Glutamatergic neuron (in vitro differentiated cells): ENCODE results near the gene CEACAM20. TPM values are rescaled to one million over a fixed set of nuclear protein-coding genes. Genes with fewer than 3 reads are reported as not detected.
"Not testable (repeated sequence)": the region's sequence is repeated elsewhere in the genome, so short reads cannot be mapped to it uniquely, and the experiment has no call there.

ENCODE experiments used
- DNase-seq: peaks from one replicate; pipeline ENCODE4 v3.0.0; 2022
- H3K27ac Mint-ChIP-seq: one replicate; pipeline ENCODE4 v1.8.0; 2020; ENCODE audit warnings: mild to moderate bottlenecking, mixed read lengths, inconsistent platforms; ENCODE audit not compliant: unreplicated experiment
- H3K27me3 Mint-ChIP-seq: one replicate; pipeline ENCODE4 v1.8.0; 2020; ENCODE audit warnings: mild to moderate bottlenecking, moderate library complexity, mixed read lengths, inconsistent platforms; ENCODE audit not compliant: unreplicated experiment
- H3K36me3 Mint-ChIP-seq: one replicate; pipeline ENCODE4 v1.8.0; 2020; ENCODE audit warnings: mild to moderate bottlenecking, mixed read lengths, inconsistent platforms; ENCODE audit not compliant: unreplicated experiment
- H3K4me1 Mint-ChIP-seq: one replicate; pipeline ENCODE4 v1.8.0; 2020; ENCODE audit warnings: mild to moderate bottlenecking, low read depth, mixed read lengths, inconsistent platforms; ENCODE audit not compliant: unreplicated experiment
- H3K4me3 Mint-ChIP-seq: one replicate; pipeline ENCODE4 v1.8.0; 2020; ENCODE audit warnings: mild to moderate bottlenecking, mixed read lengths, inconsistent platforms; ENCODE audit not compliant: unreplicated experiment
- H3K9me3 Mint-ChIP-seq: one replicate; pipeline ENCODE4 v1.8.0; 2020; ENCODE audit warnings: mild to moderate bottlenecking, moderate library complexity, mixed read lengths, inconsistent platforms; ENCODE audit not compliant: unreplicated experiment
- CTCF ChIP-seq: fragments of 200-600 bp; sonication (generic); IDR thresholded peaks from one replicate; pipeline ENCODE4 v1.5.0; 2021; ENCODE audit not compliant: partially characterized antibody, unreplicated experiment
- total RNA-seq: library from RNA; stranded (reverse); fragmentation: NEBNext Ultra II Directional; extraction: Animal tissue kit (Norgen Biotek cat#: 25700); gene quantifications from one replicate; pipeline ENCODE4 v1.2.1, GENCODE V29; 2021; ENCODE audit not compliant: unreplicated experiment

Gene CEACAM20
- total RNA-seq, 1 donor from 2014 or later, result not detected

- Mint-ChIP-seq H3K36me3 (no peaks in the 10 kb centered on the region), H3K4me1 (no peaks in the 10 kb centered on the region), H3K27ac (no peak overlapping the region), H3K9me3 (no peaks in the 10 kb centered on the region), H3K27me3 (peaks cover 3% of the 10 kb centered on the region), H3K4me3 (no peak overlapping the region)
- TF ChIP-seq CTCF, result peak; percentile 82
- peak; percentile 48 for DNase-seq
Observed at GRCh38 chr19:44570984-44571684, 41.7 kb upstream of the CEACAM20 start.

GRCh38 chr19:44570603-44570983 lies 41.1 kb upstream of the CEACAM20 start:
- Mint-ChIP-seq H3K4me1 (no peaks in the 10 kb centered on the region), H3K27me3 (peaks cover 3% of the 10 kb centered on the region), H3K9me3 (no peaks in the 10 kb centered on the region), H3K27ac (no peak overlapping the region), H3K36me3 (no peaks in the 10 kb centered on the region), H3K4me3 (no peak overlapping the region)
- TF ChIP-seq CTCF, result no peak
- no peak for DNase-seq

GRCh38 chr19:44567745-44568144 lies 38.3 kb upstream of the CEACAM20 start:
- Mint-ChIP-seq H3K27me3 (peaks cover 3% of the 10 kb centered on the region), H3K4me1 (no peaks in the 10 kb centered on the region), H3K36me3 (no peaks in the 10 kb centered on the region), H3K4me3 (no peak overlapping the region), H3K9me3 (no peaks in the 10 kb centered on the region), H3K27ac (no peak overlapping the region)
- TF ChIP-seq CTCF, result no peak
- DNase-seq, result no peak

GRCh38 chr19:44566984-44567383 lies 37.5 kb upstream of the CEACAM20 start:
- H3K4me3 Mint-ChIP-seq, result no peak overlapping the region
- H3K36me3 Mint-ChIP-seq, result no peaks in the 10 kb centered on the region
- H3K9me3 Mint-ChIP-seq, result no peaks in the 10 kb centered on the region
- no peak overlapping the region for H3K27ac Mint-ChIP-seq
- no peaks in the 10 kb centered on the region for H3K4me1 Mint-ChIP-seq
- DNase-seq, result no peak
- TF ChIP-seq CTCF, result no peak
- H3K27me3 Mint-ChIP-seq, result peaks cover 3% of the 10 kb centered on the region

- H3K4me3 Mint-ChIP-seq, H3K36me3 Mint-ChIP-seq, H3K9me3 Mint-ChIP-seq: not testable (repeated sequence)
Observed at GRCh38 chr19:44563086-44563655, 33.7 kb upstream of the CEACAM20 start.

More at GRCh38 chr19:44563086-44563655, 33.7 kb upstream of the CEACAM20 start:
- not testable (repeated sequence) for H3K4me1 Mint-ChIP-seq, H3K27ac Mint-ChIP-seq, H3K27me3 Mint-ChIP-seq, DNase-seq
